ENCODE results near the gene DNASE2. TPM values are rescaled to one million over a fixed set of nuclear protein-coding genes. Genes with fewer than 3 reads are reported as not detected.

Gene DNASE2
- total RNA-seq, 1 donor from 2014 or later = 19.7 TPM

DNA sequence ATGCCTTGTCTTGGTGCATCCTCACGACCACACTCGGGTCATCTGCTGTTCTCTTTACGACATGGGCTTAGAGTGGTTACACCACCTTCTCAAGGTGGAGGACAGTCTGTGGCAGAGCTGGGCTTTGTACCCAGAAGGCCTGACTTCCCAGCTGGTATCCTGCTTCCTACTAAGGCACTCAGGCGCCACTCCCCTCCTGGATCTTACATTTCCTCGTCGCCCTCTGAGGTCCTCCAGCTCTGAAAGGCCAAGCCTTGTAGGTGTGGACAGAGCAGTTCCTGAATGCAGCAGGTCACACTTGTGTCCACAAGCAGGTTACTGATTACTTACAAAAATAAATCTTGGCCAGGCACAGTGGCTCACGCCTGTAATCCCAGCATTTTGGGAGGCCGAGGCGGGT, 25.9 kb upstream of the DNASE2 start:
- H3K4me3 ChIP-seq = no peak overlapping the region
- no peak overlapping the region for H3K27ac ChIP-seq (replicated peaks)

DNA sequence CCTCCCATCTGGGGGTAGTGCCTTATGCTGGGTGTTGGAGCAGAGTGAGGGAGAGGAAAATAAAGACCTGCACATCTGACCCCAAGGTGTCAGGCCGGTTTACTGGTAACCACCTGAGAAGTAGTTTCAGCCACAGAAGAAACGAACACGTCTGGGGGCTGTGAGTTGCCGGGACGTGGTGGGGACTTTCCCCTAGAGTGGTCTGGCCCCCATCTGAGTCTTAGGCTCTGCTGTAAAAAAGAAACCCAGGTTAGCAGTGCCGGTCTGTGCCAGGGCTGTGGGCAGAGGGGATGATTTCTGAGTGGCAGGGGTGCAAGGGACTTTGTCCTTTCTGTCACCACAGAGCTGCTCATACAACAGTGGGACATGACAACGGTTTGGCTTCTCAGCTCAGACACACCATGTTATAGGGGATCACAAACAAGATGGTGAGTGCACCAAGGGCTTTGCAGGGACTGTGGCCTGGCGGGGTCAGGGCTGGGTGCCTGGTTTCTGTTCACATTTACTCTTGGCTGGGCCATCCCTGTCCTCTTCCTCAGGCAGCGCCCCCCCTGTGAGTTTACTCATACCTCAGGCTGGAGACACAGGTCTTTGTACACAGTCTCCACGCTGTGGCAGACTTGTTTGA, 18.8 kb upstream of the DNASE2 start:
- Histone ChIP-seq H3K27ac (replicated peaks) (no peak overlapping the region), H3K36me3 (peaks cover 49% of the 10 kb centered on the region), H3K9me3 (replicated peaks) (no peaks in the 10 kb centered on the region), H3K4me3 (no peak overlapping the region), H3K4me1 (no peaks in the 10 kb centered on the region), H3K27me3 (ENCODE audit: low read depth) (no peaks in the 10 kb centered on the region)
- TF ChIP-seq, protein P1, sequence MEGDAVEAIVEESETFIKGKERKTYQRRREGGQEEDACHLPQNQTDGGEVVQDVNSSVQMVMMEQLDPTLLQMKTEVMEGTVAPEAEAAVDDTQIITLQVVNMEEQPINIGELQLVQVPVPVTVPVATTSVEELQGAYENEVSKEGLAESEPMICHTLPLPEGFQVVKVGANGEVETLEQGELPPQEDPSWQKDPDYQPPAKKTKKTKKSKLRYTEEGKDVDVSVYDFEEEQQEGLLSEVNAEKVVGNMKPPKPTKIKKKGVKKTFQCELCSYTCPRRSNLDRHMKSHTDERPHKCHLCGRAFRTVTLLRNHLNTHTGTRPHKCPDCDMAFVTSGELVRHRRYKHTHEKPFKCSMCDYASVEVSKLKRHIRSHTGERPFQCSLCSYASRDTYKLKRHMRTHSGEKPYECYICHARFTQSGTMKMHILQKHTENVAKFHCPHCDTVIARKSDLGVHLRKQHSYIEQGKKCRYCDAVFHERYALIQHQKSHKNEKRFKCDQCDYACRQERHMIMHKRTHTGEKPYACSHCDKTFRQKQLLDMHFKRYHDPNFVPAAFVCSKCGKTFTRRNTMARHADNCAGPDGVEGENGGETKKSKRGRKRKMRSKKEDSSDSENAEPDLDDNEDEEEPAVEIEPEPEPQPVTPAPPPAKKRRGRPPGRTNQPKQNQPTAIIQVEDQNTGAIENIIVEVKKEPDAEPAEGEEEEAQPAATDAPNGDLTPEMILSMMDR (IDR thresholded peaks at IDR 0.05; ENCODE audit: borderline replicate concordance) = no peak
- DNase-seq = no peak
- intact Hi-C loops (cut with micrococcal nuclease) = no loop called here

More for the DNA sequence above, 25.9 kb upstream of the DNASE2 start:
- Histone ChIP-seq H3K4me1 (peaks cover 1% of the 10 kb centered on the region), H3K27me3 (ENCODE audit: low read depth) (no peaks in the 10 kb centered on the region), H3K9me3 (replicated peaks) (no peaks in the 10 kb centered on the region), H3K36me3 (no peaks in the 10 kb centered on the region)
- TF ChIP-seq, protein P1 (IDR thresholded peaks at IDR 0.05; ENCODE audit: borderline replicate concordance) = no peak
- intact Hi-C loops (cut with micrococcal nuclease) = no loop called here
- DNase-seq = no peak

DNA sequence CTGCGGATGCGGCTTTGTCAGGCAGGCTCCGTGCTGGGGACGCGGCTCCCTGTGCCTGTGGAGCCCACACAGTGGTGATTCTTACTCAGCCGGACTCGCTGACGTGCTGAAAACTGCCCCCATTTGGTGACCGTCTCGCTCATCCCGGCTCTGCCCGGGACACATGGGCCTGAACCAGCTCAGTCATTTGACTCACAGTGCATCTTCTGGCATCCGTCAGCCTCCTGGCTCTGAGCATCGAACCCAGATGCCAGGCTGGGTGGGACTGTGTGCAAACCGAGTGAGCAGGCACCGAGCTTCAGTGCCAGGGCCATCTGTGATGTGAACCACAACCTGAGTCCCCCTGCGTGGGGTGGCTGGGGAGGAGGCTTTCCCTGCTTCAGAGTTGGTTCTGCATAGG, 15.2 kb upstream of the DNASE2 start:
- TF ChIP-seq, protein P1 (IDR thresholded peaks at IDR 0.05; ENCODE audit: borderline replicate concordance) = no peak
- Histone ChIP-seq H3K4me3 (no peak overlapping the region), H3K9me3 (replicated peaks) (no peaks in the 10 kb centered on the region), H3K27me3 (ENCODE audit: low read depth) (no peaks in the 10 kb centered on the region), H3K4me1 (peaks cover 12% of the 10 kb centered on the region), H3K27ac (replicated peaks) (no peak overlapping the region), H3K36me3 (peaks cover 70% of the 10 kb centered on the region)
- intact Hi-C loops (cut with micrococcal nuclease) = no loop called here
- no peak for DNase-seq

DNA sequence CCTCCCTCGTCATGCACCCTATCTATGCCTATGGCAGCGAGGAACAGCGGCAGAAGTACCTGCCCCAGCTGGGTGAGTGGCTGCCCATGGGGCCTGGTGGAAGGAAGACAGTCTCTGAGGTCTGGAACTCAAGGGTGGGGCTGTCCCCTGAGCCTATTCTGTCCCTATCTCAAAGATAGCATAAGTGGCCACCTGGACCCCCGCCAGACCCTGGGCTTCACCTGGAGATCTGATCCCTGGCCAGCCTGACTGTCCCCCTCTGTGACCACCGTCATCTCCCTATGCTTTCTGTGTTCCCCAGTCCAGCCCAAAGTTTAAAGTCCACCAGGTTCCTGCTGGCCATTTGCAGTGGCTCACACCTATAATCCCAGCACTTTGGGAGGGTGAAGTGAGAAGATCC, 12.3 kb upstream of the DNASE2 start:
- DNase-seq = no peak
- no peak overlapping the region for H3K27ac ChIP-seq (replicated peaks)
- no peaks in the 10 kb centered on the region for H3K9me3 ChIP-seq (replicated peaks)
- H3K27me3 ChIP-seq (ENCODE audit: low read depth) = no peaks in the 10 kb centered on the region
- no peak overlapping the region for H3K4me3 ChIP-seq
- TF ChIP-seq, protein P1 (IDR thresholded peaks at IDR 0.05; ENCODE audit: borderline replicate concordance) = no peak
- intact Hi-C loops (cut with micrococcal nuclease) = no loop called here
- peaks cover 17% of the 10 kb centered on the region for H3K4me1 ChIP-seq
- peaks cover 54% of the 10 kb centered on the region for H3K36me3 ChIP-seq

DNA sequence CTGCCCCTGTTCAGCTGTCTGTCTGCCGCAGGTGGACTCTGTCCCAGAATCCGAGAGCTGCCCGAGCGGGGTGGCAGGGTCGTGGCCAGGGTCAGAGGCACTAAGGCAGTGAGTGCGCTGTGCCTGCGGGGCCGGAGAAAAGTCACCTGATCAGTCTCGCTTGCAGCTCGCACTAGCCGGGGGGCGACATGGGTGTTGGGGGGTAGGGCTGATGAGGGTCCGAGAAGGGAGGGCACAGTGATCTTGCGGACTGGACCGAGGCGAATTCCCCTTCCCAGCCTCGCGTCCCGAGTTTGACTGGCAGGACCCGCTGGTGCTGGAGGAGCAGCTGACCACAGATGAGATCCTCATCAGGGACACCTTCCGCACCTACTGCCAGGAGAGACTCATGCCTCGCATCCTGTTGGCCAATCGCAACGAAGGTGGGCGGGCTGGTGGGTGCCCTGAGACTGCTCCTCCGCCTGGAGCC, 10.3 kb upstream of the DNASE2 start:
- no peak for DNase-seq
- Histone ChIP-seq H3K9me3 (replicated peaks) (no peaks in the 10 kb centered on the region), H3K36me3 (peaks cover 34% of the 10 kb centered on the region), H3K27ac (replicated peaks) (peak overlapping the region; percentile 87), H3K4me1 (peaks cover 17% of the 10 kb centered on the region), H3K27me3 (ENCODE audit: low read depth) (peaks cover 11% of the 10 kb centered on the region), H3K4me3 (peak overlapping the region; percentile 99)
- intact Hi-C loops (cut with micrococcal nuclease) = no loop called here
- TF ChIP-seq, protein P1 (IDR thresholded peaks at IDR 0.05; ENCODE audit: borderline replicate concordance) = no peak
